ENCODE measurements around the gene IGFALS.

The IGFALS gene

GRCh38 chr16:1745181-1745899 is 48.2 kb downstream of the IGFALS start:
- Histone ChIP-seq H3K4me3 (ENCODE audit: low read depth, low read length) (no peak overlapping the region), H3K27ac (no peak overlapping the region), H3K9me3 (ENCODE audit: severe bottlenecking) (no peaks in the 10 kb centered on the region), H3K36me3 (peaks cover 44% of the 10 kb centered on the region), H3K27me3 (ENCODE audit: insufficient read depth, low read depth, severe bottlenecking) (no peaks in the 10 kb centered on the region)
- DNase-seq, result no peak
- no peak for TF ChIP-seq CTCF (IDR thresholded peaks at IDR 0.05; ENCODE audit: low read depth, low read length)

GRCh38 chr16:1744338-1744840 is 49.1 kb downstream of the IGFALS start:
- H3K27me3 ChIP-seq (ENCODE audit: insufficient read depth, low read depth, severe bottlenecking), result no peaks in the 10 kb centered on the region
- H3K36me3 ChIP-seq, result peaks cover 41% of the 10 kb centered on the region
- DNase-seq, result no peak
- TF ChIP-seq CTCF (IDR thresholded peaks at IDR 0.05; ENCODE audit: low read depth, low read length), result no peak
- H3K9me3 ChIP-seq (ENCODE audit: severe bottlenecking), result no peaks in the 10 kb centered on the region
- H3K4me3 ChIP-seq (ENCODE audit: low read depth, low read length), result no peak overlapping the region
- H3K27ac ChIP-seq, result no peak overlapping the region

DNA sequence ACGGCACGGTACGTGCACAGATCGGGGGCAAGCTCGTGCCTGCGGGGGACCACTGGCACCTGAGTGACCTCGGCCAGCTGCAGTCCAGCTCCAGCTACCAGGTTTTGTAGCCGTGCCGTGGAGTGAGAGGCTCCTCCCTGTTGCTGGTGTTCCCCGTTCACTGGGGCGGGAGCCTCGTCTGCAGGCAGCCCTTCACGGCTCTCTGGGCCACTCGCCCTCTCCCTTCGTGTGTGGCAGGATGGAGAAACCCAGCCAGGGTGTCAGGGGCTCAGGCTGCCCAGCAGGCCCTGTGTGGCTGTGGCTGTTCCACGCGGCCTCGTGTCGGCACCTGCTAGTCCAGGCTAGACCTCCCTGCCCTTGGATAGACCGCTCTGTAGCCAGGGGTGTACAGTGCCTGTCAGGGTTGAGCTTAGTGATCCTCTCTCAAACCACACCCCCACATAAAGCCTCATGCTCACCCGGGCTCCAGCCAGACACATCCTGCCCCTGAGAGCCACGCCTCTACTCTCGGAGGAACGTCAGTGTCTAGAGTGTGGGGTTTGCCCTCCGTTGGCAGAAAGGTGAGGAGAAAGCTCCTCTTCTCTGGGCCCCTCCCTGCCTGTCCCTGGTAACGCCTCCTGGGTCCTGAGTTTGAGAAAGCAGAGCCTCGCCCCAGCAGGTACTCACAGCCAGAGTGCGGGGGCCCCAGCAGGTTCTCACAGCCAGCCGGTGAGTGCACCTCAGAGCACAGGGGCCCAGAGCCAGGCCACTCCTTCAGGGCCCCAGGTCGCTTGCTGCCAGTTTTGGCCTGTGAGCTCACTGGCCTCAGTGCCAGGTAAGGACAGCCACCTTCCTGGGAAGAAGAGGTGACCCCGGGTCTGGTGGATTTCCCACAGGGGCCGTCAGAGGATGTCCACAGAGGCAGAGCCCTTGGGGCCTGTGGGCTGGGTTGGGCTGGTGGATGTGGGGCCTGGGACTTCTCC is 49.8 kb downstream of the IGFALS start:
- Histone ChIP-seq H3K4me3 (ENCODE audit: low read depth, low read length) (no peak overlapping the region), H3K9me3 (ENCODE audit: severe bottlenecking) (no peaks in the 10 kb centered on the region), H3K36me3 (peaks cover 35% of the 10 kb centered on the region), H3K27ac (no peak overlapping the region), H3K27me3 (ENCODE audit: insufficient read depth, low read depth, severe bottlenecking) (no peaks in the 10 kb centered on the region)
- TF ChIP-seq CTCF (IDR thresholded peaks at IDR 0.05; ENCODE audit: low read depth, low read length), result no peak
- DNase-seq, result no peak

DNA sequence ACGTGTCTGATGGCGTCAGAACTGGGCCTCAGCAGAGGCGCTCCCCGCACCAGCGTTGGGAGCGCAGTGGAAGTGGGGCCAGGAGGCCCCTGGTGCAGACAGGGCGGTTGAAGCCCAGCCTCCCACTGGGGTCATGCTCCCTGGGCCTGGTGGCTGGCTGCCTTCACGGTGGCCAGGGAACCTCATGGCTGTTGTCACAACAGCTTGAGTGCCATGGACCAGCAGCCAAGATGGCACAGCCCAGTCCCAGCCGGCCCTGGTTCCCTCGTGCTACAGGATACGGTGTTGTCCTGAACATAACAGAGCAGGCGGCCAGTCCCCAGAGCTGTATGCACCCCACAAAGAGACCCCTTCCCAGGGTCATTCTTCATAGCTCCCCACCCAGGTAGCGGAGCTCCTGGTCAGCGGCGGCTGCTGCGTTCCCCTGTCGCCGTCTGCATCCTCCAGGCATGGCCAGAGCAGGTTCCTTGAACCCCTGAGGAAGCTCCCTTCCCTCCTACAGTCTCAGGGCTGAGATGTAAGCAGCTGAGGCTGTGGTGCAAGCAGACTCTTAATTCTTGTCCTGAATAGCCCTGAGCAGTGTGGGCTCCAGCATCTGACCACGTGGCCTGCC is 51.8 kb downstream of the IGFALS start:
- no peak overlapping the region for H3K27ac ChIP-seq
- H3K27me3 ChIP-seq (ENCODE audit: insufficient read depth, low read depth, severe bottlenecking), result no peaks in the 10 kb centered on the region
- peaks cover 20% of the 10 kb centered on the region for H3K36me3 ChIP-seq
- H3K4me3 ChIP-seq (ENCODE audit: low read depth, low read length), result no peak overlapping the region
- no peak for DNase-seq
- no peak for TF ChIP-seq CTCF (IDR thresholded peaks at IDR 0.05; ENCODE audit: low read depth, low read length)
- H3K9me3 ChIP-seq (ENCODE audit: severe bottlenecking), result no peaks in the 10 kb centered on the region

DNA sequence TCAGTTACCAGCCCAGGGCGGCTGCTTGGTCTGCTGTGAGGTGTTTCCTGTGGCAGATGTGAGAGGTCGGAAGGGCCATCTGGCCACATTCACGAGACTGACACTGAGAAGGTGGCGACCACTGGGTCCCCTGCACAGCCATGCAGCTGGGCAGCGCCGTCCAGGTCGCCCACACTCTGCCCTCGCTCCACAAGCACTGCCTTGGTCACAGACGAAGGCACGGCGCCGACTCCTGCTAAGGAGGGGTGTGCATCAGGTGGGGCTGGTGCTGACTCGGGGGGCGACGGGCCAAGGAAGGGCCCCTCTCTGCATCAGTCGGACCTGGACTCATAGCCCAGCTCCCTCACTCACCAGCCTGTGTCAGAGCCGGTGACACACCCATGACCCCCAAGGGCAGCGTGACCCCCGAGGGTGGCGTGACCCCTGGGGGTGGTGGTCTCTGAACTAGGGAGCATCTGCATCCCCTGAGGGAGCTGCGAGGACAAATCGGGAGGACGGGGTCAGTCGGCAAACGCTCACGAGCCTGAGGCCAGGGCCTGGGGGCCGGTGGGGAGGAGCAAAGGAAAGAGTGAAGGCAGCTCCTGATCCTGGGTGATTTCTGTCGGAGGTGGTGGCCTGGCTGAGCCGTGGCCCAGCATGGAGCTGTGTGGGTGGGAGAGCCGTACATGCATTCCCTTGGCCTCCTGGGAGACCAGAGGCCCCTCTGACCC is 52.6 kb downstream of the IGFALS start:
- Histone ChIP-seq H3K4me3 (ENCODE audit: low read depth, low read length) (no peak overlapping the region), H3K9me3 (ENCODE audit: severe bottlenecking) (no peaks in the 10 kb centered on the region), H3K36me3 (peaks cover 20% of the 10 kb centered on the region), H3K27me3 (ENCODE audit: insufficient read depth, low read depth, severe bottlenecking) (no peaks in the 10 kb centered on the region), H3K27ac (no peak overlapping the region)
- DNase-seq, result no peak
- TF ChIP-seq CTCF (IDR thresholded peaks at IDR 0.05; ENCODE audit: low read depth, low read length), result no peak

All from WERI-Rb-1 (cell line).